Loucy (cell line): ENCODE data around the gene ADAMTS12.

ENCODE experiments used
- H2AFZ ChIP-seq: fragments of 200-600 bp; sonication (generic); 2 replicates; pipeline ENCODE4 v1.6.0; 2016; ENCODE audit warnings: antibody characterized with exemption, mild to moderate bottlenecking, low read length, moderate library complexity
- H3F3A ChIP-seq: fragments of 200-600 bp; 2 replicates; pipeline ENCODE4 v1.6.0; 2016; ENCODE audit warnings: antibody characterized with exemption, low read depth, mild to moderate bottlenecking
- H3K27me3 ChIP-seq: fragments of 200-600 bp; sonication (generic); 2 replicates; pipeline ENCODE4 v1.6.1; 2014; ENCODE audit warnings: low read length, mild to moderate bottlenecking; ENCODE audit not compliant: insufficient read depth, poor library complexity, severe bottlenecking
- H3K36me3 ChIP-seq: fragments of 200-600 bp; sonication (generic); 2 replicates; pipeline ENCODE4 v1.6.1; 2016; ENCODE audit warnings: low read length; ENCODE audit not compliant: insufficient read depth
- H3K4me1 ChIP-seq: fragments of 200-600 bp; sonication (generic); 2 replicates; pipeline ENCODE4 v1.5.1; 2014; ENCODE audit warnings: low read length, mild to moderate bottlenecking; ENCODE audit not compliant: insufficient read depth, poor library complexity, severe bottlenecking
- H3K4me2 ChIP-seq: fragments of 200-600 bp; sonication (generic); 2 replicates; pipeline ENCODE4 v1.6.0; 2014; ENCODE audit warnings: antibody characterized with exemption, low read length, low read depth, mild to moderate bottlenecking; ENCODE audit not compliant: poor library complexity, severe bottlenecking
- H3K4me3 ChIP-seq: fragments of 200-600 bp; sonication (generic); 2 replicates; pipeline ENCODE4 v1.5.1; 2014; ENCODE audit warnings: low read length, mild to moderate bottlenecking, mixed read lengths; ENCODE audit not compliant: poor library complexity, severe bottlenecking
- H3K79me2 ChIP-seq: fragments of 200-600 bp; sonication (generic); 2 replicates; pipeline ENCODE4 v1.6.1; 2014; ENCODE audit warnings: low read length; ENCODE audit not compliant: insufficient read depth
- H3K9ac ChIP-seq: fragments of 200-600 bp; sonication (generic); 2 replicates; pipeline ENCODE4 v1.6.0; 2014; ENCODE audit warnings: mild to moderate bottlenecking, low read depth, low read length, moderate library complexity; ENCODE audit not compliant: poor library complexity, severe bottlenecking
- H3K9me2 ChIP-seq: fragments of 200-600 bp; sonication (generic); replicated peaks from 2 replicates; pipeline ENCODE4 v1.6.1; 2016; ENCODE audit warnings: low read depth, low read length, mixed read lengths
- H3K9me3 ChIP-seq: fragments of 200-600 bp; sonication (generic); 2 replicates; pipeline ENCODE4 v1.6.1; 2014; ENCODE audit warnings: mild to moderate bottlenecking, antibody characterized with exemption, low read length, low read depth; ENCODE audit not compliant: insufficient read depth
- H4K20me1 ChIP-seq: fragments of 200-600 bp; sonication (generic); 2 replicates; pipeline ENCODE4 v1.6.0; 2014; ENCODE audit warnings: antibody characterized with exemption, low read length, mild to moderate bottlenecking; ENCODE audit not compliant: insufficient read depth, poor library complexity, severe bottlenecking
- EZH2phosphoT487 ChIP-seq: fragments of 200-600 bp; IDR thresholded peaks from 2 replicates; pipeline ENCODE4 v1.6.1; 2018; ENCODE audit warnings: antibody characterized with exemption, mild to moderate bottlenecking, moderate library complexity, borderline replicate concordance
- TF ChIP-seq, protein P1 (sequence below): fragments of 200-600 bp; sonication (generic); conservative IDR thresholded peaks from 2 replicates; pipeline ENCODE4 v1.5.1; 2014; ENCODE audit warnings: mild to moderate bottlenecking, antibody characterized with exemption, low read length

The ADAMTS12 gene

DNA sequence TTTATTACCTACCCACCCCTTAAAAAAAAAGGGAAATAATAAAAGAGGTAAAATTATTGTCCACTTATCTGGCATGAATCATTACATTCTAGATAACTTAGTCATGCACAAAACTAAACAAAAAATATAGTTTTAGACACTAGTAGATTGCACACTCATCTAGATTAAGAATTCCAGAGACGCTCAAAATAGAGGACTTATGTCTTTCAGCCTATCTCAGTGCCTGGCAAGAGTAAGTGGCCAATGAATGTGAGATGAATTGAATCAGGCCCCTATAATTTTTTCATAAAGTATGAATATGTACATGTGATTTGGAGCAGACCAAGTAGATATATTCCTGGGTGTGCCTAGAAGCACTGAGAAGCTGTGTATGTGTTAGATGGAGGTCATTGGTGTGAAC is 42.4 kb upstream of the ADAMTS12 start:
- Histone ChIP-seq H4K20me1 (no peaks in the 10 kb centered on the region), H2AFZ (no peak overlapping the region), H3K9me3 (no peaks in the 10 kb centered on the region), H3F3A (no peaks in the 10 kb centered on the region), H3K36me3 (no peaks in the 10 kb centered on the region), H3K9ac (no peak overlapping the region), H3K27me3 (no peaks in the 10 kb centered on the region), H3K4me2 (no peak overlapping the region), H3K9me2 (no peaks in the 10 kb centered on the region), H3K4me1 (no peaks in the 10 kb centered on the region), H3K4me3 (no peak overlapping the region), H3K79me2 (no peaks in the 10 kb centered on the region)
- TF ChIP-seq, protein P1, sequence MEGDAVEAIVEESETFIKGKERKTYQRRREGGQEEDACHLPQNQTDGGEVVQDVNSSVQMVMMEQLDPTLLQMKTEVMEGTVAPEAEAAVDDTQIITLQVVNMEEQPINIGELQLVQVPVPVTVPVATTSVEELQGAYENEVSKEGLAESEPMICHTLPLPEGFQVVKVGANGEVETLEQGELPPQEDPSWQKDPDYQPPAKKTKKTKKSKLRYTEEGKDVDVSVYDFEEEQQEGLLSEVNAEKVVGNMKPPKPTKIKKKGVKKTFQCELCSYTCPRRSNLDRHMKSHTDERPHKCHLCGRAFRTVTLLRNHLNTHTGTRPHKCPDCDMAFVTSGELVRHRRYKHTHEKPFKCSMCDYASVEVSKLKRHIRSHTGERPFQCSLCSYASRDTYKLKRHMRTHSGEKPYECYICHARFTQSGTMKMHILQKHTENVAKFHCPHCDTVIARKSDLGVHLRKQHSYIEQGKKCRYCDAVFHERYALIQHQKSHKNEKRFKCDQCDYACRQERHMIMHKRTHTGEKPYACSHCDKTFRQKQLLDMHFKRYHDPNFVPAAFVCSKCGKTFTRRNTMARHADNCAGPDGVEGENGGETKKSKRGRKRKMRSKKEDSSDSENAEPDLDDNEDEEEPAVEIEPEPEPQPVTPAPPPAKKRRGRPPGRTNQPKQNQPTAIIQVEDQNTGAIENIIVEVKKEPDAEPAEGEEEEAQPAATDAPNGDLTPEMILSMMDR: no peak
- no peak for TF ChIP-seq EZH2phosphoT487

DNA sequence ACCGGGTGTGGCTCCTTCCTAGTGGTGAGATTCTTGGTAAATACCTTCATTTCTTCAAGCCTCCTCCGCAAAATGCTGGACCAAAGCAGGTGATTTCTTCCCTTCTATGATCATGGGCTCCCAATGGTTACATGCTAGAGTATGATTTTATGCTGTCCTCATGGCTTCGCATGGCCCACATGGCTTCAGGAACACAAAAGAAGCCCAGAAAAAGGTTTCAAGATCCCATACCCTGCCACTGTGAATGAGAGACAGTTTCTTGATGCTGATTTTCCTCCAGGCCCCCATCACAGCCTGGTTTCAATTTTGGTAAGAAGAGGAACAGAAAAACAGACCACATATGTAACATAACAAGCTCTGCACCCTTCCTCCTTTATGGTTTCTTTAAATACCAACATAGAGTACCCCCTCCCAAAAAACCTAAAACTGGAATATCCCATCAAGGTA is 42.0 kb upstream of the ADAMTS12 start:
- Histone ChIP-seq H3F3A (no peaks in the 10 kb centered on the region), H3K4me2 (no peak overlapping the region), H3K4me1 (no peaks in the 10 kb centered on the region), H4K20me1 (no peaks in the 10 kb centered on the region), H3K4me3 (no peak overlapping the region), H3K9me3 (no peaks in the 10 kb centered on the region), H3K27me3 (no peaks in the 10 kb centered on the region), H2AFZ (no peak overlapping the region), H3K79me2 (no peaks in the 10 kb centered on the region), H3K36me3 (no peaks in the 10 kb centered on the region), H3K9me2 (no peaks in the 10 kb centered on the region), H3K9ac (no peak overlapping the region)
- TF ChIP-seq, protein P1: no peak
- no peak for TF ChIP-seq EZH2phosphoT487

DNA sequence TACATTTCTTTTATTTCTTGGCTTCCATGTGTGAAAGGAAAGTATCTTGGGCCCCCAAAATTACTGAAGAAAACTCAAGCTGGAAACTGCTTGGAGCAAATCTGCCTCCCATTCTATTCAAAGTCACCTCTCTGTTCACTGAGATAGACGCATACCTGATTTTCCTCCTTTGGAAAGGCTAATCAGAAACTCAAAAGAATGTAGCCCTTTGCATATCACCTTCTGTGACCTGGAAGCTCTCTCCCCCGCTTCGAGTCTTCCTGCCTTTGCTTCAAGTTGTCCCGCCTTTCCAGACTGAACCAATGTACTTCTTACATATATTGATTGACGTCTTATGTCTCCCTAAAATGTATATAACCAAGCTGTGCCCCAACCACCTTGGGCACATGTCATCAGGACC is 39.3 kb upstream of the ADAMTS12 start:
- H3K79me2 ChIP-seq: no peaks in the 10 kb centered on the region
- H3K4me3 ChIP-seq: no peak overlapping the region
- H3K9me3 ChIP-seq: no peaks in the 10 kb centered on the region
- no peak overlapping the region for H3K9ac ChIP-seq
- no peaks in the 10 kb centered on the region for H3K36me3 ChIP-seq
- H3K9me2 ChIP-seq: no peaks in the 10 kb centered on the region
- H2AFZ ChIP-seq: no peak overlapping the region
- H3K27me3 ChIP-seq: no peaks in the 10 kb centered on the region
- no peaks in the 10 kb centered on the region for H3K4me1 ChIP-seq
- TF ChIP-seq, protein P1: no peak
- TF ChIP-seq EZH2phosphoT487: no peak
- H3F3A ChIP-seq: no peaks in the 10 kb centered on the region
- no peak overlapping the region for H3K4me2 ChIP-seq
- no peaks in the 10 kb centered on the region for H4K20me1 ChIP-seq
